BLaER1 (cell line): ENCODE data around the gene CECR2.
"Not testable (repeated sequence)": the region's sequence is repeated elsewhere in the genome, so short reads cannot be mapped to it uniquely, and the experiment has no call there.

Experiments used
- H3K27ac ChIP-seq: shearing (Covaris generic); formaldehyde crosslinking; 2 replicates; pipeline ENCODE4 v1.8.1; 2022
- H3K27me3 ChIP-seq: shearing (Covaris generic); formaldehyde crosslinking; 2 replicates; pipeline ENCODE4 v1.8.1; 2022
- H3K36me3 ChIP-seq: shearing (Covaris generic); formaldehyde crosslinking; 2 replicates; pipeline ENCODE4 v1.8.1; 2022
- H3K4me1 ChIP-seq: shearing (Covaris generic); formaldehyde crosslinking; 2 replicates; pipeline ENCODE4 v1.8.1; 2022
- H3K4me2 ChIP-seq: shearing (Covaris generic); formaldehyde crosslinking; 2 replicates; pipeline ENCODE4 v1.8.1; 2022
- H3K4me3 ChIP-seq: shearing (Covaris generic); formaldehyde crosslinking; 2 replicates; pipeline ENCODE4 v1.8.1; 2022
- H3K9ac ChIP-seq: shearing (Covaris generic); formaldehyde crosslinking; 2 replicates; pipeline ENCODE4 v1.8.1; 2022
- H3K9me3 ChIP-seq: shearing (Covaris generic); formaldehyde crosslinking; 2 replicates; pipeline ENCODE4 v1.8.1; 2022
- H4K20me1 ChIP-seq: shearing (Covaris generic); formaldehyde crosslinking; 2 replicates; pipeline ENCODE4 v1.8.1; 2022
- Cebpa-rat ChIP-seq: shearing (Covaris generic); IDR thresholded peaks from 2 replicates; pipeline ENCODE4 v1.8.1; 2022

CECR2 gene

DNA sequence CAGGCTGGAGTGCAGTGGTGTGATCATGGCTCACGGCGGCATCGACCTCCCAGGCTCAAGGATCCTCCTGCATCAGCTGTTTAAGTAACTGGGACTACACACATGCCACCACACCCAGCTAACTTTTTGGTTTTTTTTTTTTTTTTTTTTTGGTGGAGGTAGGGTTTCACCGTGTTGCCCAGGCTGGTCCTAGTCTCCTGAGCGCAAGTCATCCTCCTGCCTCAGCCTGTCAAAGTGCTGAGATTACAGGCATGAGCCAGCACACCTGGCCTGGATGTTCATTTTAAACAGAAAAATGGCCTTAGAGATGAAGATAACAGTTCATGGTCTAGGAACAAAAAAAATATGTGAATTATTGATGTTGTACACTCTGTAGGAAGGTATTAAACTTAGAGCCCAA is 180.4 kb downstream of the CECR2 start:
- Histone ChIP-seq H3K4me3 (no peak overlapping the region), H3K9me3 (no peaks in the 10 kb centered on the region), H3K4me1 (no peaks in the 10 kb centered on the region; the same call in 1 of the 2 replicates), H3K27ac (no peak overlapping the region), H3K9ac (no peak overlapping the region), H3K4me2 (no peak overlapping the region), H3K27me3 (no peaks in the 10 kb centered on the region), H3K36me3 (no peaks in the 10 kb centered on the region), H4K20me1 (no peaks in the 10 kb centered on the region)
- TF ChIP-seq Cebpa-rat: no peak

DNA sequence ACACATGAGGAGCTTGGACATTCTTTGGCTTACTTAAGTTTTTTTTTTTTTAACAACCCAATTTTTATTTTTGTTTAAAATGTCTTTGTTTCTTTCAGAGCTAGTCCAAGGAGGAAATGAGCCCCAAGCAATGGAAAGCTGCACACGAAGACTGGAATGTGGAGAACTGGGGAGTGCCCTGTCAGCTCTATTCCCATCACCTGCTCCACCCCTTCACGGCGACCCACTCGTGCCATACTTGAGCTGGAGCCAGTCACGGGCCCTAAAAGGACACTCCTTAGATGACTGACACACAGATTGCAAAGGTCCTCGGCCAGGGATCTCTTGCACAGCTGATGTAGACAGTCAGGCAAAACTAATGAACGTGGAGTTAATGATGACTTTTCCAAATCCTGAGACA is 183.5 kb downstream of the CECR2 start:
- H4K20me1 ChIP-seq: no peaks in the 10 kb centered on the region
- H3K4me2 ChIP-seq: no peak overlapping the region
- H3K4me3 ChIP-seq: no peak overlapping the region
- no peak for TF ChIP-seq Cebpa-rat
- H3K4me1 ChIP-seq: no peaks in the 10 kb centered on the region; the same call in 1 of the 2 replicates
- no peak overlapping the region for H3K27ac ChIP-seq
- no peaks in the 10 kb centered on the region for H3K9me3 ChIP-seq
- H3K9ac ChIP-seq: no peak overlapping the region
- no peaks in the 10 kb centered on the region for H3K36me3 ChIP-seq
- no peaks in the 10 kb centered on the region for H3K27me3 ChIP-seq

DNA sequence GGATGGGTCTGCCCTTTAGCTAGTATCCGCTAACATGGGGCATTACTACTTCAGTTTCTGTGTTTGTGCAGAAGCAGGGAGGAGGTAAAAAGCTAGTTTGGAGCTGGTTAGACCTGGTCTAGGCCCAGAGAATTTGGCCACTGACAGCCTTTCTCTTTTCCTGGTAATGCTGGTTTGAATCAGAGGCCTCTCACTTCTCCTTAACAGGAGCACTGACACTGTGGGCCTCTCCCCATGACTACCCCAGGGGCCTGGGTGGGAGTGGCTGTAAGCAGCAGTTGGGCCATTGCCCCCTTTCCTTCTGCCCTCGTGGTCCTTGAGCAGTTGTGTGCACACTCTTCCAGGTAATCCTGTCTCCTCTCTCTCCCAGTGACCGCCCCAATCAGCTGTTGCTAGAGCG is 185.6 kb downstream of the CECR2 start:
- no peak overlapping the region for H3K9ac ChIP-seq
- H3K9me3 ChIP-seq: no peaks in the 10 kb centered on the region
- H3K27ac ChIP-seq: no peak overlapping the region
- H3K27me3 ChIP-seq: no peaks in the 10 kb centered on the region
- H3K4me3 ChIP-seq: no peak overlapping the region
- no peak overlapping the region for H3K4me2 ChIP-seq
- no peaks in the 10 kb centered on the region for H4K20me1 ChIP-seq
- no peak for TF ChIP-seq Cebpa-rat
- no peaks in the 10 kb centered on the region for H3K36me3 ChIP-seq
- no peaks in the 10 kb centered on the region; the same call in 1 of the 2 replicates for H3K4me1 ChIP-seq

DNA sequence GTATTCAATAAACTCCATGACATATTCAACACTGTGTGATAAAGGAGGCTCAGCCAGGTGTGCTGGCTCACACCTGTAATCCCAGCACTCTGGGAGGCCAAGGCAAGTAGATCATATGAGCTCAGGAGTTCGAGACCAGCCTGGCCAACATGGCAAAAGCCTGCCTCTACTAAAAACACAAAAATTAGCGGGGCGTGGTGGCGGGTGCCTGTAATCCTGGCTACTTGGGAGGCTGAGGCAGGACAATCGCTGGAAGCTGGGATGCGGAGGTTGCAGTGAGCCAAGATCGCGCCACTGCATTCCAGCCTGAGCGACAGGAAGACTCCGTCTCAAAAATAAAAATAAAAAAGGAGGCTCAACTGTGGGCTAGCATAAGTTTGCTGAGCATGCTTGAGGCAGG is 189.9 kb downstream of the CECR2 start:
- H3K4me1 ChIP-seq: peaks cover 22% of the 10 kb centered on the region
- no peaks in the 10 kb centered on the region for H4K20me1 ChIP-seq
- no peaks in the 10 kb centered on the region for H3K27me3 ChIP-seq
- H3K36me3 ChIP-seq: no peaks in the 10 kb centered on the region
- no peak overlapping the region for H3K27ac ChIP-seq
- H3K9ac ChIP-seq: no peak overlapping the region
- H3K4me2 ChIP-seq: no peak overlapping the region
- H3K9me3 ChIP-seq: no peaks in the 10 kb centered on the region
- TF ChIP-seq Cebpa-rat: no peak
- H3K4me3 ChIP-seq: no peak overlapping the region

DNA sequence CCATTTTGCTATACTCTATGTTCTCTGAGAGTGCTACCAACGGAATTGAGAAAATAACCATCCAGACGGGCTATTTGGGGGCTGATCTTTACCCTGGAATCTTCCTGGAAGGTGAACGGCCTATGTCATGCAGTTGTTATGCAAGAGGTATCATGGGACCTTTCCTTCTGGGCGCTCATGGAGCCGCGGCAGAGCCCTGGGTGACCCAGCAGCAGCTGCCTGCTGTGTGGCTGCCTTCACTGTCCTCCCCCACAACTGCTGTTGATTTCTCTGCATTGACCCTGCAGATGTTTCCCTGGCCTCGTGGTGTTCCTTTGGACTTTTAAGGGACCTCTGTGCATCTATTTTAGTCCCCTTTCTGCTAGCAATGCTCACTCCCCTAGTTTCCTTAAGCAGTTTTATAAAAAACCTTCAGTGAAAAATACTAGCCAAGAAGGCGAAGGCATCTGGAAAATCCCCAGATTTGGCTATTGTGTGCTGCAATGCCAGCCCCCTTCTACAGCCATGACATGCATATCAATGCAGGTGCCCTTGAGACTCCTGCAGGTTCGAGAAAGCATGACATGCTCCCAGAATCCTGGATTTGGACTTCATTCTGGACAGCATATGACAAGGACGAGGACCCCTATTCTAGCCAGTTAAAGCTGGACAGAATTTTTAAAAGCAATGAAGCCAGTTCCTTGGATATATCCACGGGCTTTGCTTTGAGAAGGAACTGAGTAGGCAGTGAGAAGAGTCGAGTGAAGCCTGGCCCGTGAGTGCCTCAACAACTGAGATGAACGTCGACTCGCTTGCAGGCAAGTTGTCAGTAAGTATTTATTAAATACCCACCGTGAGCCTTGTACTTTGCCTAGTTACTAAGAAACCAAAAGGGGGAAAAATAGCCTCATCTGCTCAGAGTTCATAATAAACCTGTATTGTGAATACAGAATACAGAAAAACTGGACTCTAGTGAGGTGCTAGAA is 193.9 kb downstream of the CECR2 start, which contains the start of gene SLC25A18:
Gene SLC25A18, plus strand, starts transcription at position 593 of the 965 bp plus-strand sequence. CDS start 16,447 bp downstream, outside the sequence.
- no peaks in the 10 kb centered on the region for H3K36me3 ChIP-seq
- H3K4me1 ChIP-seq: peaks cover 30% of the 10 kb centered on the region
- peak within 1 kb of the TSS; percentile 71 for H3K4me2 ChIP-seq
- H3K27ac ChIP-seq: peak within 1 kb of the TSS; percentile 55
- H3K9me3 ChIP-seq: no peaks in the 10 kb centered on the region
- H3K4me3 ChIP-seq: no peak within 1 kb of the TSS
- no peaks in the 10 kb centered on the region for H3K27me3 ChIP-seq
- peak within 1 kb of the TSS; percentile 6; the same call in 1 of the 2 replicates for H3K9ac ChIP-seq
- no peaks in the 10 kb centered on the region for H4K20me1 ChIP-seq
- TF ChIP-seq Cebpa-rat: peak; percentile 57

DNA sequence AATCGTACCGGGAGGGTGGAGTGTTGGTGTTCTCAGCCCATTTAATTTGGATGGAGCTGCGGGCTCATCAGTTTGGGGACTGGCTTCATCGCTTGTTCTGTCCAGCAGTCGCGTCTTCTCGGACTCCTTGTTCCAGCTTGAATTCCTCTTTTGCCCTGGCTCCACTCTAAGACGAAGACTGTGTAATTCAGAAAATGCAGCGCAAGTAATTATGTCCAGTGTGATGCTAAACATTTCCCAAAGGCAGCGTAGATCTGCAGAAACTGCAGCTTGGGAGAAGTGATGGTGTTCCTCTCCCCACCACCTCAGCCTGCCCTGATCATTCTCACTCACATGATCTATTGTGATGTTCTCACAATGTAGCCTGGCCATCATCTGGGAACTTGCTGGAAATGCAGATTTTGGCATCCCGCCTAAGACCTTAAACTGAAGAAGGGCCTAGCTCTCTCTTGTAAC is 194.7 kb downstream of the CECR2 start:
- H4K20me1 ChIP-seq: no peaks in the 10 kb centered on the region
- H3K27ac ChIP-seq: no peak overlapping the region
- no peaks in the 10 kb centered on the region for H3K36me3 ChIP-seq
- no peak for TF ChIP-seq Cebpa-rat
- H3K9ac ChIP-seq: no peak overlapping the region
- no peak overlapping the region for H3K4me3 ChIP-seq
- H3K4me2 ChIP-seq: 0 out of 2 replicates have a peak overlapping the region, but pooled peaks have one; percentile 71
- H3K9me3 ChIP-seq: no peaks in the 10 kb centered on the region
- H3K27me3 ChIP-seq: no peaks in the 10 kb centered on the region
- peaks cover 30% of the 10 kb centered on the region for H3K4me1 ChIP-seq

DNA sequence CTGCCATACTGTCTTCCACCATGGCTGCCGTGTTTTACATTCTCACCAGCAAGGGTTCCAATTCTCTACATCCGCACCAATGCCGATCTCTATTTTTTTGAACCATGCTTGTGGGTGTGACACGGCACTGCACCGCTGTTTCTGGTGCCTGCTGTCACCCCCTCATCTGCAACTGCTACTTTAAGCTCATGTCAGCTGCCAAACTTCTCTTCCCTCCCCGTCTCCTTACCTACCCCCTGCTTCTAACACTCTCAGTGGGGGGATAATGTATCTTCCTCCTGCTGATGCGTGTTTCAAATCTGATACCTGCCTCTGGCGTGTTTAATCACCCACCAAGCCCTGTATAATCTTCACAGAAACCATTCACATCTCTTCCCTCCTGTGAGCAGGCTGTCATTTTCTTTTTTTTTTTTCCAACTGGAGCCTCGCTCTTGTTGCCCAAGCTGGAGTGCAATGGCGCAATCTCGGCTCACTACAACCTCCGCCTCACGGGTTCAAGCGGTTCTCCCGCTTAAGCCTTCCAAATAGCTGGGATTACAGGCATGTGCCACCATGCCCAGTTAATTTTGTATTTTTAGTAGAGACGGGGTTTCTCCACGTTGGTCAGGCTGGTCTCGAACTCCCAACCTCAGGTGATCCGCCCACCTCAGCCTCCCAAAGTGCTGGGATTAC is 196.9 kb downstream of the CECR2 start:
- not testable (repeated sequence) for H3K4me2 ChIP-seq, H3K27ac ChIP-seq, H3K27me3 ChIP-seq, H4K20me1 ChIP-seq, H3K9me3 ChIP-seq, H3K36me3 ChIP-seq, H3K4me3 ChIP-seq, H3K9ac ChIP-seq
- peaks cover 30% of the 10 kb centered on the region for H3K4me1 ChIP-seq

DNA sequence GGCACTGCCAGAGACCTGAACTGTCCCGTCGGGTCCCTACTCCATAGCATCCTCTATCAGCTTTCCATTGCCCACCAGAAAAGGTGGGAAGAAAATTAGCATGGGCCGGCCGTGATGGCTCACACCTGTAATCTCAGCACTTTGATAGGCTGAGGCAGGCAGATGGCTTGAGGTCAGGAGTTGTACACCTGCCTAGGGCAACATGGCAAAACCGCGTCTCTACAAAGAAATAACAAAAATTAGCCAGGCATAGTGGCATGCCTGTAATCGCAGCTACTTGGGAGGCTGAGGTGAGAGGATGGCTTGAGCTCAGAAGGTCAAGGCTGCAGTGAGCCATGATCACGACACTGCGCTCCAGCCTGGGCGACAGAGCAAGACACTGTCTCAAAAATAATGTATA is 197.5 kb downstream of the CECR2 start:
- no peak overlapping the region for H3K4me3 ChIP-seq
- H3K27me3 ChIP-seq: no peaks in the 10 kb centered on the region
- no peaks in the 10 kb centered on the region for H3K9me3 ChIP-seq
- H3K4me1 ChIP-seq: peaks cover 30% of the 10 kb centered on the region
- H3K36me3 ChIP-seq: no peaks in the 10 kb centered on the region
- TF ChIP-seq Cebpa-rat: no peak
- H4K20me1 ChIP-seq: no peaks in the 10 kb centered on the region
- H3K27ac ChIP-seq: no peak overlapping the region
- no peak overlapping the region for H3K4me2 ChIP-seq
- no peak overlapping the region for H3K9ac ChIP-seq

DNA sequence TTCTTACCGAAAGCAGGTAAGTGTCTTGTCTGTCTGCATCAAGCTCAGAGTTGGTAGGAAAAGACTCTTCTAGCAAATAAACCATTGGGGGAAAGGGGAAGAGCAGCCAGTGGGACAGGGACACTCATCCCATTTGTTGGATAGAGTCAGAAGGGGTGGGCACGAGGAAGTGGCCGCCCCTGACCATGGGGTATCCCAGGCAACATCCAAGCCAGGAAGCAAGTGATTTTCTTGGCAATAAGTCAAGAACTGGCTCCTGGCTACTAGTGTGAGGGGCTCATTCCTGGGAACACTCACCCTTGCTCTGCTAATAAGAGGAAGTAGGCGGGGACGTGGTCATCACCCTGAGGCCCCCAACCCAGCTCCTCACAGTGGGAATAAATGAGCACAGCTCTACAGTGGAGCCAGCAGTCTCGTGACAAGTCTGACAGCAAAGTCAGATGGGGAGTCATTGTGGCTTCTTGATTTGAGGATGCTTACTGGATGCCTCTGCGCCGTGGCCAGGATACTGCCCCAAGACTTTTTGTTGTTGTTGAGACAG is 200.8 kb downstream of the CECR2 start:
- H3K27me3 ChIP-seq: no peaks in the 10 kb centered on the region
- no peaks in the 10 kb centered on the region for H3K9me3 ChIP-seq
- H3K36me3 ChIP-seq: no peaks in the 10 kb centered on the region
- H3K4me1 ChIP-seq: peaks cover 8% of the 10 kb centered on the region
- no peak overlapping the region for H3K27ac ChIP-seq
- H3K4me2 ChIP-seq: no peak overlapping the region
- H3K4me3 ChIP-seq: no peak overlapping the region
- no peak for TF ChIP-seq Cebpa-rat
- H4K20me1 ChIP-seq: no peaks in the 10 kb centered on the region
- H3K9ac ChIP-seq: no peak overlapping the region
